SH-SY5Y (cell line): ENCODE data around the gene GAGE10.

ENCODE experiments used
- GATA2 ChIP-seq: IDR thresholded peaks from 2 replicates; pipeline ENCODE4 v1.6.1; 2011; ENCODE audit warnings: mild to moderate bottlenecking, low read depth, low read length
- GATA3 ChIP-seq: IDR thresholded peaks from 2 replicates; pipeline ENCODE4 v1.6.1; 2011; ENCODE audit warnings: low read depth, mild to moderate bottlenecking, low read length, moderate library complexity

The GAGE10 gene

DNA sequence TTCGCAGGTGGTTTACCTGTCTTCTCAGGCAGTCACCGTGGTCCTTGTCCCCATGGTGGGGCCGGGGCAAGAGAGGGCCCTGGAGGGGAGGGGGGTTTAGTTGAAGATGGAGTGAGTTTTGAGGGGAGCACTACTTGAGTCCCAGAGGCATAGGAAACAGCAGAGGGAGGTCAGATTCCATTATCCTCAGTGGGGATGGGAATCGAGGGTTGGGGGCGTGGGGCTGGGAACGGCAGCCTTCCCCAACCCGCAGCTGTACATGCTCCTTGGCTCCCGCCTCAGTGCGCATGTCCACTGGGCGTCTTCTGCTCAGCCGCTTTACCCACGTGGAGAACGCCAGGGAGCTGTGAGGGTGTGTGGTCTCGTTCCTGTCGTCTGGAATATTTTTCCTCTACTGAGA is at the start of gene GAGE10:
Gene GAGE10, plus strand, starts transcription at position 301 of the 400 bp plus-strand sequence. CDS start 1,214 bp downstream, outside the sequence.
- TF ChIP-seq GATA2 = no peak
- TF ChIP-seq GATA3 = no peak

DNA sequence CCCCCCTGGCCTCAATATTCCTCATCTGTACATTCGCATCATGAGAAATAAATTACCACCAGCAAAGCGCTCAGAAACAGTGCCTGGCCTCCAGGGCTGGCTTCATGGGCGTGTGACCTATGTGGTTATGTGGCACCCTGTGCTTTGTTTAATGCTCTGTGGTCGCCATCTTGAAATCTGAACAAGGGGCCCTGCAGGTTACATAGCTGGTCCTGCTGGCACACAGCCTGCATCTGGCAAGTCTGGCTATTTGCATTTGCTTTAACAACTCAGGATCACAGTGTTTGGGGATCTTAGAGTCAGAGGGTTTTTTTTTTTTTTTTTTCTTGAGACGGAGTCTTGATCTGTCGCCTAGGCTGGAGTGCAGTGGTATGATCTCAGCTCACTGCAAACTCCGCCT is 48.8 kb upstream of the GAGE10 start:
- no peak for TF ChIP-seq GATA2
- TF ChIP-seq GATA3 = no peak

DNA sequence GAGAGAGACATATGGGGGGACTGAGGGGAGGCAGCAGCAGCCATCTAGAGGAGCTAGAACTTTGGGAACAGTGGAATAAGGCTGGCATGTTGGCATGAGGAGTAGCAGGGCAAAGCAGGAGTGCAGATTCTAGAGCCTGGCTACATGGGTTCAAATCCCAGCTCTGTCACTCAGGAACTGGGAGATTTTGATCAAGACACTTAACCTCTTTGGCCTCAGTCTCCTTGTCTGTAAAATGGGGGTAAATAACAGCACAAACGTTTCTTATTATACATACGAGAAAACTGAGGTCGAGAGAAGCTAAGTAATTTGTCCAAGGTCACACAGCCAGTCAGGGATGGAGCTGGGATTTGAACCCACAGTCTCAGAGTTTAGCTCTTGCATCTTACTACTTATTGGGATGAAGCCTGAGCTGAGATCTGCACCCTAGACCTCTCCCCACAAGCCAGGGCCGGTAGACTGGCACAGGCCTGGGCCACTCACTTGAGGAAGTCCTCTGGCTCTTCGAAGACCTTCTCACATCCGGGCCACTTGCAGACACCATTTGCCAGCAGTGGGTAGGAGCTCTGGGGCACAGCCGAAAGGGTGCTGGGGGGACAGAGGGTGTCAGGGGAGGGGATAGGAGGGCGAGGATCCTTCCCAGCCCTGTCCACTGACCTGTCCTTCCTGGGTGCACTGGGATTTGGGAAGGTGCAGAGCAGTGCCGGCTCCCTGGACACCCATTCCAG is 47.0 kb upstream of the GAGE10 start:
- no peak for TF ChIP-seq GATA2
- TF ChIP-seq GATA3 = no peak

DNA sequence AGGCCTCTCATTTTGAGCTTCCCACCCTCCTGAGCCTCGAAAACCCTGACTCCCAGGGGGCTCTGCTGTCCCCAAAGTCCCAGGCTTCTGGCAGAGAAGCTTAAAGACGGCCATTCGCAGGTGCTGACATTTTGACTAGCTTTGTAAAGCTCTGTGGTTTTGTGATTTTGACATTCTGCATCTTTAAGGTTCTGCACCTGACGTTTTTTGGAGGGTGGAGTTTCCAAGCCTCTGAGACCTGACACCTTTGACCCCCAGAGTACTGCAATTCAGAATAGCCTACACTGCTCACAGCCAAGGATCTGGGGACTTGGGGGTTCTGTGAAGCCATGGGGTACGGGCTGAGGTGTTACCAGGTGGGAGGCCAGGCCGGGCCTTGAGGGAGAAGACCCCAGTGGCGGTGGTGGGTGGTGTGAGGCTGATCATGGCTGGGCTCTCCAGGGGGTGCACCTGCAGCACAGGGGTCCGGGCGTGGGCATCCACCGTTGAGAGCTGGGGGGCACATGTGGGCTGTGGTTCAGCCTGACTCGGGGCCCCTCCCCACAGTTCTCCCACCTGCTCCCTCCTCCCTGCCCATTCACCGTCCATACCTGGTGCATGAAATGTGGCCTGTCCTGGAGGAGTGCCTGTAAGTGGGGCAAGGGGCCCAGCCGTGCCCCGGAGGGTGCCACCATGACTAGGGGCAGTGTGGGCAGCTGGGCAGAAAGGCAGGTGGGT is 46.2 kb upstream of the GAGE10 start:
- TF ChIP-seq GATA3 (no peak), GATA2 (no peak)

- TF ChIP-seq GATA3 (no peak), GATA2 (no peak)
Measured at GRCh38 chrX:49257846-49258748, 45.3 kb upstream of the GAGE10 start.

GRCh38 chrX:49258749-49259124 is 44.7 kb upstream of the GAGE10 start:
- TF ChIP-seq GATA3 = no peak
- no peak for TF ChIP-seq GATA2

GRCh38 chrX:49260221-49260985 is 43.0 kb upstream of the GAGE10 start:
- no peak for TF ChIP-seq GATA2
- TF ChIP-seq GATA3 = no peak

DNA sequence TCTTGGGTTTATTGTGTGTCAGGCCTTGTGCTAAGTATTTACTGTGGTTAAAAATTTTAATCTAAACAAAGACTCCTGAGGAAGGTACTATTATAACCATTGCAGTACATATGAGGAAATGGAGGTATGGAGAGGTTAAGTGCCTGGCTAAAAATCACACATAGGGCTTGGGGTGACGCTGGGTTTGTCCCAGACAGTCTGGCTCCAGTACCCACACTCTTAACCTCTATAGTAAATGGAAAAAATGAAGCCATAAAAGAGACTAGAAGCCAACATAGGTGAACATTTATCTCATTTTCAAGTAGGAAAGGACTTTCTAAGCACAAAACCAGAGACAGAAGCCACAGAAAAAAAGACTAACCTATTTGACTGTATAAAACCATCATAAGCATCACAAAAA is 40.8 kb upstream of the GAGE10 start:
- TF ChIP-seq GATA3 (no peak), GATA2 (no peak)

DNA sequence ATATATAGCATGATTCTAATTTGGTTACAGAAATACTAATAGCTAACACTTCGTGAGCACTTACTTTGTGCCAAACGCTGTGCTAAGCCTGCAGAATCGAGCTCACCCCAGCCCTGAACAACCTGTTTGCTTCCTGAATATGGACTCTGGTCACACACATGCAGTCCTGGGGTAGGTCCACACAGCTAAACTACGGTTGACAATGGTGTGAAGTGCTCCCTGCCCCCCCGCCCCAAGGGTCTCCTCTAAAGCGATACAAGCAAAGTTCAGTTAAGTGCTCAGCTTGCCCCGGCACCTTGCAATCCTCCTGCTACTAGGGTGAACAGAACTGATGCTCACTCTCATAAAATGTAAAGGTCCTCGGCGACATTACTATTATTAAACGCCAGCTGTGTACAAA is 39.8 kb upstream of the GAGE10 start:
- no peak for TF ChIP-seq GATA3

DNA sequence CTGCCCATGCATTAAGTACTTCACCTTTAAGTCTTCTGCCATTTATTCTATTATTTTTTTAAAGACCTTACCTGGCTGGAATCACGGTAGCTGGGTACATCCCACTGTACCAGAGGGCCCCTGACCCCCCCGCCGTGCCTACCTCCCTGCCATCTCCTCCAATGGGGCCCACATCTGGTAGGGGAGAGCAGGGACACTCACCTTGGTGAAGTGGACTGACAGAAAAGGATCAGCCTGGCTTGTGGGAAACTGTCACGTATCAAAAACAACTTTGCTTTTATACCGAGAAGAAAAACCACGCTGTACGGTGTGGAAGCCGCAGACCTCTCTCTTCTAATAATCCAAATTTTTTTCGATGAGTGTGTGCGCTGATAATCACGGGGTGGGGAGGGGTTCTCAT is 39.0 kb upstream of the GAGE10 start, which contains the start of gene FOXP3:
Gene FOXP3, minus strand, starts transcription at position 251 of the 400 bp plus-strand sequence. CDS start 6,205 bp downstream, outside the sequence.
- TF ChIP-seq GATA3 (no peak), GATA2 (no peak)

DNA sequence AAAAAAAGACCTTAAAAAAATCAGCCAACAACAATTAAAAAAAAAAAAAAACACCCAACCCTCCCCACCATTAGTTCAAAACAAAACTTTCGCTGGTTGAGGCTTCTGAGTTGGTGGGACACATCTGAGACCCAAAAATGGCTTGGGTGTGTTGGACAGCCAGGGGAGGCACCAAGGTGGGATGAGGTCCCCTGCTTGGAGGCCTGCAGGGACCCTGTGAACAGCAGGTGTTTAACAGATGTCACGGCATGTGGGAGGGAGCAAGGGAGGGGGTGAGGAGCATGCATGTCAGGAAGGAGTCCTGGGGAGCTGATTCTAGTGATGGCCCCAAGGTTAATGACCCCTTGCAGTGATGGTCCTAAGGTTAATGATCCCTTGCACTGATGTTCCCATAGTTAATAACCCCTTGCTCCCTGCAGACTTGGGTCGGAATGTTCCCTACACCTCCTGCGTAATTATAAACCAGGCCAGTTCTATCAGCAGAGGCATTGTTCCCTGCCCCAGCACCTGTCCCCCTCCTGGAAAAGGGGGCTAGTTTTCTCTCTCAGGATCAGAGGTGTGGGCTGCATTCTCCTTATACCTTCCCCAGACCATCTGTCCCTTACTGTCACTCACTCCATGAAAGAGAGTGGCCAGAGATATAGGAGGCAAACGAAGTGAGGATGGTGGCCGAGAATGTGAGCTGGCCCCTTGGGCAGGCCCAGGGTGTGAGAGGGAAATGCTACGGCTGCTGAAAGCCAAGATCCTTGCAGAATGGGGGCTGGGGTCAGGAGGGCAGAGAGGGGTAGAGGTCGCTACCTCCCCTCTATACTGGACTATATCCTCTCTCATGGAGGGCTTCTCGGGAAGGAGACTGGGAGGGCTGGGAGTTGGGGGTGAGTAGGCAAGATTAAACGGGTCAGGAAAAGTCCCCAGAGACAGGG is 36.7 kb upstream of the GAGE10 start:
- TF ChIP-seq GATA2 = no peak

DNA sequence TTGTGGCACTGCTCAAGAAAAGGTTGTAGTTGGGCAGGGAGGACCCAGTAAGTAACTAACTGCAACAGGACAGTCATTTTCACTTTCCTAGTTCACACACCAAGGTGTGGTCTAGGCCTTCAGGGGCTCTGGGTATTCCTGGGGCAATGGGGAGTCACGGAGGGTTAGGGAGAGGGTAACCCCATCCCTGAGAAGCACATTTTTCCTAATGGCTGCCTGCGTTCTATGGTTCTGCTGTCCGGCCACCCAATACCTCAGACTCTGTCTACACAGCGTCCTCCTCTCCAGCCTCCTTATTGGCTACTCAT is 34.8 kb upstream of the GAGE10 start:
- TF ChIP-seq GATA2 (no peak), GATA3 (no peak)
